Testis (tissue), 2 donors: ENCODE data around the gene NCBP3.

Source experiments
- CTCF ChIP-seq, 3 experiments: fragments of 450-650 bp in 2 of 3; fragments of 200-600 bp in 1 of 3; sonication (generic) in 1 of 3; IDR thresholded peaks; one replicate each; pipeline ENCODE4 v1.5.1; 2016 to 2019; ENCODE audit warnings: antibody characterized with exemption in 3 of 3, mild to moderate bottlenecking in 2 of 3, moderate library complexity in 1 of 3
- POLR2A ChIP-seq: fragments of 450-650 bp; IDR thresholded peaks from one replicate; pipeline ENCODE4 v1.6.1; 2017; ENCODE audit warnings: antibody characterized with exemption, mild to moderate bottlenecking, moderate library complexity

GRCh38 chr17:3759597-3760216 lies 86.3 kb downstream of the NCBP3 start:
- TF ChIP-seq CTCF (IDR thresholded peaks at IDR 0.05), result no peak
- no peak for TF ChIP-seq POLR2A
